GM03348 (cell line): ENCODE data around the gene SMIM5.
A peak's percentile ranks its signal among the peaks of the same experiment; 100 is the strongest.
"Not testable (repeated sequence)": the region's sequence is repeated elsewhere in the genome, so short reads cannot be mapped to it uniquely, and the experiment has no call there.

Experiments used
- DNase-seq: peaks from one replicate; pipeline ENCODE4 v3.0.0; 2012; ENCODE audit warnings: low spot score

The SMIM5 gene

GRCh38 chr17:75625813-75626486, 7.3 kb upstream of the SMIM5 start:
- peak; percentile 69 for DNase-seq

- DNase-seq, result no peak
Measured at GRCh38 chr17:75626496-75627038, 6.7 kb upstream of the SMIM5 start.

DNA sequence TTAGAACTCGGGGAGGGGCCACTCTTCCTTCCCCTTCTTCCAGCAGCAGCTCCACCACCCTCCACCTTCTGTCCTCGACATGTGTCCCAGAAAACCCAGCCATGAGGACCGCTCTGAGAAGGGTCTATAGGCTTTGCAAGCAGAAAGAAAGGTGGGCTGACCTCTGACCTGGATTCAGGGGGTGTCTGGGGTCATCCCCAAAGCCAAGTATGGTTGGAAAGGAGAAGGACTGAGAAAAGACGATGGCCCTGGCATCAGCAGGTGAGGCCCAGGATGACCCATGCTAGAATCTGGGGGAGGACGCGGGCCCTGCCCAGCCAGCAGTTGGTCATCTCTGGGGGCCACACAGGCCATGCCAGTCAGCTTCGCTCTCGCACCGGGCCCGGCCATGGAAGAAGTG, 6.1 kb upstream of the SMIM5 start:
- DNase-seq, result no peak

- no peak for DNase-seq
Measured at GRCh38 chr17:75628425-75628824, 4.8 kb upstream of the SMIM5 start.

DNA sequence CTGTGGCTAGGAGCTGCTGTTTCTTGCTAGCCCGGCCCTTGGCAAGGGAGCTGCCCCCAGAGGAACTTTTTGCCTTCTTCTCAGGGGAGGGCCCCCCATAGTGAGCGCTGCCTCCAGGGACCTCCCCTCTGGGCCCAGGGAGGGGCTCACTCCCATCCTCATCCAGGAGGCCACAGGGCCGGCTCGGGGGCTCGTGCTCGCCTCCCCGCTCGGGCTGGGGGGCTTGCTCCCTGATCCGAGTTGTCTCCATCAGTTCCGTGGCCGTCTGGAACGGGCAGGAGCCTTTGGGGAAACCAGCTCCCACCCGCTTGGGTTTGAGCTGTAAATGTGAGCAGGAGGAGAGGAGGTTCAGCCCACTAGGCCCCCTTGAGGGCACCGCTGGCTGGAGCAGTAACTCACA, 4.1 kb upstream of the SMIM5 start:
- DNase-seq, result no peak

- no peak for DNase-seq
Measured at GRCh38 chr17:75630071-75630917, 2.9 kb upstream of the SMIM5 start.

- DNase-seq, result no peak
Measured at GRCh38 chr17:75631353-75631752, 1.9 kb upstream of the SMIM5 start.

DNA sequence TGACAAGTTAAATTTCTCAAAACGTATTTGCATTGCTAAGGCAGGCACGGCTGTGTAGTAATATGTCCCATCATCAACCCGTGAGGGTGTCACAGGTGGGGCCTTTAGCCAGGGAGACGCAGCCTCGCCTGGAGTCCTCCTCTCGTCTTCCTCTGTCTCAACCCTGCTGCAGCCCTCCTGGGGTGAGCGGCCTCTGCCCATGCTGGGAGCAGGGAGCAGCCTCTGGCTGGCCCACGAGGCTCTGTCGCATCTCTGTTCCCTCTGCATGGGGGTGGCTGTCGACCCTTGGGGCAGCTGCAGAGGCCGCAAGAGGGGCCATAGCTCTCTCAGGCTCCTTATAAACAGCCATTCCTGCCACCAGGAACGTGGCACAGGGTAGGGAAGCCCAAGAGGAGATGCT, 806 bp upstream of the SMIM5 start:
- no peak for DNase-seq

GRCh38 chr17:75633486-75634375, 497 bp downstream of the SMIM5 start:
- peak; percentile 95 for DNase-seq

DNA sequence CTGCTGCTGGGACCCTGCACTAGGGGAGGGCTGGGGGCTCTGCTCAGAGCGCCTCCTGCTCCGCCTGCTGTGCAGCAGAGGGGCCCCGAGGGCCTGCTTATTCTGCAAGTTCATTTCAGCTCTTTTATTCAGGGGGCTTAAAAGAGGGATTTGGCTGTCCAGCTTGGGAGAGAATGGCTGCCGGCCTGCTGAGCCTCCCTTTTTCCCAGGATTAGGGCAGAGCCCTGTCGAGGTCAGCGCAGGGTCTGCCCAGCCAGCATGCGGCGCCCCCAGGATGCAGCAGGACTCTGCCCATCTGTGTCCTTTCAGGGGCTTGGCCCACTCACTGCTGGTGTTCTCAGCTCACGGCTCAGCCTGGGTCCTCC, 1.1 kb downstream of the SMIM5 start:
- no peak for DNase-seq

DNA sequence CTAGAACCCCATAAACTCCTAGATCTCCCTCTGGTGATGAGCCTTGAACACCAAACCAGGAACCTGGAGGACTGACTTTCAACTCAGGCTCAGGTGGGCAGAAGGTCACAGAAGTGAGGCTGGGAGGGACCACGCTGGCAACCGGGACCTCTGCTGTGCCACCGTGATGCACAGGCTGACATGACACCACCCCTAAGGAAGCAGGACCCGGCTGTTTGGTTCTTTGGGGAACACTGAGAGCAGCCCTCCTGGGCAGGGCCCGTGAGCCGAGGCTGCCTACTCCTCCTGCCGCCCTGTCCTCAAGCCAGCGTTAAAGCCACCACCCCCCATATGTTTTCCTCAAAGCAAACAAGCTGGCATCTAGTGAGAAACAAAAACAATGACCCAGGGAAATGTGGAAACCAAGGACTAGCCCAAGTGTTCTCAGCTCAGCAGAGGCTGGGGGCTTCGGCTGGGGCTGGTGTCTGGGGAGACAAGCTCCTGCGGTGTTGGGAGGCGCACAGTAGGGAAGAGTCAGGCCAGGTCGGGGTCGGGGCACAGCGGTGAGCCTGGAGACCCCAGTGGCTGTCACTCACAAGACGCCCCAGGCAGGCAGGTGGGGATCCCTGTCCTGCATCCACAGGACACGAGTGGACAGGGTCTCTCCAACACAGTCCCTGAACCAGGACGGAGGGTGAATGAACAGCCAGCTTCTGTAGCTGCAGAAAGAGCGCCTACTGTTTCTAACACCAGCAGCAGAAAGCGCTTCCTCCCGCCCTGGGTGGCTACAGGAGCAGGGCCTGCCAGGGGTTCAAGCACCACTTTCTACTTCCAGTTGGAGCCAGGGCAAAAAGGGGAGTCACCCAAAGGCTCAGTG, 1.7 kb downstream of the SMIM5 start:
- DNase-seq, result no peak

DNA sequence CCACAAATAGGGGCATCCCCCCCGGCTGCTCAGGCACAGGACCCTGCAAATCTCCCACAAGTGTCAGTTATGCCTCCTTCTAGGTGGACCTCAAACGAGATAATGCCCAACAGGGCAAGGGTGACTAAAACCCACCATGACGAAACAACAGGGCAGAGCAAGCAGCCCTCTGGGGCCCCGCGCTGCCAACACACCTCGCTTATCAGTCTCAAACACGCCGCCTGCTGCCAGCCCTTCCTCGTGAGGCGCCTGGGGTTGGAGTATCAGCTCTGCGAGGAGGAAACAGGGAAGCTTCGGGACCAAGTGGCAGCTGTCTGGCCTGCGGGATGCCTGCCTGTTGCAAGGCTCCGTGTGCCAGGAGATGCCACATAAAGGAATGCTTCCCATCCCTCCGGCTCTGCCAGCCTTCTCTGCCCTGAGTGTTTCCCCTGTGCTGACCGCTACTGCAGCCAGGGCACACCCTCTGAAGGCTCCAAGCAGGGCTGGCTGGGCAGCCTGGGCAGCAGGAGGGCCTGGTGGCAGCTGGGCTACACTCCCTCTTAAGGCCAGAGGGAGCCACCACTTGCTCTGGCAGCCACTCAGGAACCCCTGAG, 2.5 kb downstream of the SMIM5 start:
- DNase-seq, result no peak

DNA sequence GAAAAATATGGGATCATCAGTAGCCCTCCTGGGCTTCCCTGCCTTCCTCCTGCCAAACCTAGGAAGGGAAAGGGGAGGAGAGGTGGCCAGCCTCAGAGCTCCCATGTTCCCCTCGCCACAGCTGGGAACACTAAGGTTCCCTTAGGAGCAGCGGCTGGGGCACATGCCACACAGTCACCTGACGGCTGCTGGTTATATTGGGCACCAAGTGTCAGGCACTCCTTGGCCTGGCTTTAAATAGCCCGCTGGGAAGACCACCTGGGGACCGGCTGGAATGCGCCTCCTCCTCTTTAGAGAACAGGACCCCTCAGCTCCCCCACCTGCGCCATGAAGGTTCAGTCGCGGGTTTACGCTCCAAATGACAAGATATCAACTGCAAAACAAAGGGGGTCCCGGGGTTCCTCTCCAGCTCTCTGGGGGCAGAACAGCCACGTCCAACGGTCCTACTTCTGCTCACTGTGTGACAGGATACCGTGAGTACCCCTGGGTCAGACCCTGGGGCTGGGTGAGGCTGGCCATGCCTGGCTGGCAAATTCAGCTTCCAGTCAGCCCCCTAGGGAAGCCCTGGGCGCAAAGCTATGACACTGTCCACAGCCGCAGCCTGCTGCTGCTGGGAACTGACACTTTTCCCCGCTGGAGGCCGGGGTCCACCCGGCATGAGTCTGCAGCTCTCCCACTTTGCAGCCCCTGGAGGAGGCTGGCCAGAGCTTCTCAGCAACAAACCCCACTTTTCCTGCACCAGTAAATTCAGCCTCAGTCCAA, 3.3 kb downstream of the SMIM5 start:
- no peak for DNase-seq

GRCh38 chr17:75637143-75637538, 3.9 kb downstream of the SMIM5 start:
- no peak for DNase-seq

- DNase-seq, result no peak
Measured at GRCh38 chr17:75637551-75637950, 4.3 kb downstream of the SMIM5 start.

GRCh38 chr17:75638039-75638438, 4.8 kb downstream of the SMIM5 start:
- not testable (repeated sequence) for DNase-seq

- no peak for DNase-seq
Measured at GRCh38 chr17:75638893-75639292, 5.7 kb downstream of the SMIM5 start.

DNA sequence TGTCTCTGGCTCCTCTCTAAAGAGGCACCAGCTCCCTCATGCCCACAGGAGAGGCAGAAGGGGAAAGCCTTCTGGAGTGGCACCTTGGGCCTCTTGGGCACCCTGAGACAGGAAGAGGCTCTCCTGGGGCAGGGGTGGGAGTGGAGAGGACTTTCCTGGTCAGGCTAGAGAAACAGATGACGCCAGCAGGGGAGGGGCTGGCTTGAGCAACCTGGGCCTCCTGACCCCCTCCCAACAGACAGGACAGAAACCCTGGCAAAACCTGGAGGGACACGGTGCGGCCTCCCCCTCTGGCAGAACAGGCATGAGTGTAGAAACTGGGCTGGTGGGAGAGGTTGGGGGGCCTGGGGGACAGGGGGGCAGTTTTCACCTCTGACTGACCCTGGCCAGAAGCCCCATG, 6.1 kb downstream of the SMIM5 start:
- DNase-seq, result no peak

DNA sequence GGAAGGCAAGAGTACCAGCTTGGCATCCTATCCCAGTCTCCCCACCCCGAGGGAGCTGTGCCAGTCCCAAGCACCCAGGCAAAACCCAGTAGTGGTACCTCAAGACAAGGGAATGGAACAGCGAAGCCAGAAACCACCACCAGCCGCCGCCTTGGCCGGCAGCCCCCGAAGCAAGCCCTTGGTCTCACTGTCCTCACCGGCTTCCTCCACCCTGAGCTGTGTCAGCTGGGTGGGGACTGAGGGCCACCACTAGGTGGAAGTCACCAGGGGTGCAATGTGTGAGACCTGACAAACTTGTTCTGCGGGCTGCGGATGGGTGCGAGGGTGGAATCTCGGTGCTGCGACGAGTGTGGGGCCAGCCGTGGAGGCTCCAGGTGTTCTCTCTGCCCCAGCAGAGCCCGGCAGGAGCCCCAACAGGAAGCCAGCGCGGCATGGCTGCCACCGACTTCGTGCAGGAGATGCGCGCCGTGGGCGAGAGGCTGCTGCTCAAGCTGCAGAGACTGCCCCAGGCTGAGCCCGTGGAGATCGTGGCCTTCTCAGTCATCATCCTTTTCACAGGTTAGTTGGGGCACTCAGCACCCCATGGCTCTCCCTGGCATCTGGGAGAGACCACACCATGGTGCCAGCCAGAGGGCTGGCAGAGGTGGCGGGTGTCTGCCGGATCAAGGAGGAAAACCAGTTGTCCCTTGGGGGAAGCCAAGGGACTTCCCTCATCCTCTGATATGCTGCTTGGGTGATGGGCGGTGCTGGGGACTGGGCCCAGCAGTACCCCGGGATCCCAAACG, 6.7 kb downstream of the SMIM5 start:
- no peak for DNase-seq
